Smooth muscle cell (in vitro differentiated cells): ENCODE results near the gene PILRA. TPM values are rescaled to one million over a fixed set of nuclear protein-coding genes. Genes with fewer than 3 reads are reported as not detected.

ENCODE experiments used
- DNase-seq: peaks from one replicate; lab custom pipeline; 2025; ENCODE audit not compliant: unreplicated experiment; lab: John Stamatoyannopoulos, UW
- H2AFZ ChIP-seq: fragments of 200-600 bp; sonication (generic); 2 replicates; pipeline ENCODE4 v1.6.0; 2016; ENCODE audit warnings: antibody characterized with exemption, low read depth, mild to moderate bottlenecking
- H3F3A ChIP-seq: fragments of 200-600 bp; sonication (generic); 2 replicates; pipeline ENCODE4 v1.6.0; 2017; ENCODE audit warnings: antibody characterized with exemption, low read depth
- H3K27ac ChIP-seq: fragments of 200-600 bp; sonication (generic); 2 replicates; pipeline ENCODE4 v1.5.1; 2016; ENCODE audit warnings: low read depth, mild to moderate bottlenecking
- H3K27me3 ChIP-seq: fragments of 200-600 bp; sonication (generic); 2 replicates; pipeline ENCODE4 v1.6.1; 2016; ENCODE audit warnings: low read depth, mild to moderate bottlenecking
- H3K36me3 ChIP-seq: fragments of 200-600 bp; sonication (generic); 2 replicates; pipeline ENCODE4 v1.5.1; 2016; ENCODE audit warnings: low read depth
- H3K4me1 ChIP-seq: fragments of 200-600 bp; sonication (generic); 2 replicates; pipeline ENCODE4 v1.5.1; 2016; ENCODE audit warnings: low read depth
- H3K4me2 ChIP-seq: fragments of 200-600 bp; sonication (generic); 2 replicates; pipeline ENCODE4 v1.6.0; 2016; ENCODE audit warnings: mild to moderate bottlenecking
- H3K4me3 ChIP-seq: fragments of 200-600 bp; sonication (generic); 2 replicates; pipeline ENCODE4 v1.5.1; 2016; ENCODE audit warnings: mild to moderate bottlenecking
- H3K79me2 ChIP-seq: fragments of 200-600 bp; sonication (generic); 2 replicates; pipeline ENCODE4 v1.6.0; 2016; ENCODE audit warnings: low read depth, mild to moderate bottlenecking
- H3K9ac ChIP-seq: fragments of 200-600 bp; sonication (generic); 2 replicates; pipeline ENCODE4 v1.6.0; 2016; ENCODE audit warnings: low read depth
- H3K9me3 ChIP-seq: fragments of 200-600 bp; sonication (generic); replicated peaks from 2 replicates; pipeline ENCODE4 v1.5.1; 2016; ENCODE audit warnings: low read depth
- H4K20me1 ChIP-seq: fragments of 200-600 bp; sonication (generic); 2 replicates; pipeline ENCODE4 v1.6.0; 2016; ENCODE audit warnings: low read depth
- CTCF ChIP-seq: fragments of 200-600 bp; sonication (generic); IDR thresholded peaks from 2 replicates; pipeline ENCODE4 v1.5.1; 2017; ENCODE audit warnings: borderline replicate concordance, mild to moderate bottlenecking, antibody characterized with exemption; ENCODE audit not compliant: insufficient read depth, poor library complexity, severe bottlenecking
- WGBS: methylation state at CpG from one replicate; pipeline ENCODE4 v1.1.7; 2016; ENCODE audit warnings: low lambda C conversion rate; 5-methylcytosine and 5-hydroxymethylcytosine counted together
- polyA plus RNA-seq: library from polyadenylated mRNA; unstranded; fragments of >200 nt; fragmentation: Nextera tagmentation; extraction: Ambion mirVana; gene quantifications from 2 replicates; pipeline ENCODE4 v1.2.1, GENCODE V29; 2016
- total RNA-seq: library from RNA; depleted of rRNA; stranded (reverse); fragments of >200 nt; gene quantifications from 2 replicates; pipeline ENCODE4 v1.2.3, GENCODE V29; 2014

PILRA gene
- total and polyA plus RNA-seq, 2 experiments from 2014 or later, result 1.4 to 2.0 TPM

DNA sequence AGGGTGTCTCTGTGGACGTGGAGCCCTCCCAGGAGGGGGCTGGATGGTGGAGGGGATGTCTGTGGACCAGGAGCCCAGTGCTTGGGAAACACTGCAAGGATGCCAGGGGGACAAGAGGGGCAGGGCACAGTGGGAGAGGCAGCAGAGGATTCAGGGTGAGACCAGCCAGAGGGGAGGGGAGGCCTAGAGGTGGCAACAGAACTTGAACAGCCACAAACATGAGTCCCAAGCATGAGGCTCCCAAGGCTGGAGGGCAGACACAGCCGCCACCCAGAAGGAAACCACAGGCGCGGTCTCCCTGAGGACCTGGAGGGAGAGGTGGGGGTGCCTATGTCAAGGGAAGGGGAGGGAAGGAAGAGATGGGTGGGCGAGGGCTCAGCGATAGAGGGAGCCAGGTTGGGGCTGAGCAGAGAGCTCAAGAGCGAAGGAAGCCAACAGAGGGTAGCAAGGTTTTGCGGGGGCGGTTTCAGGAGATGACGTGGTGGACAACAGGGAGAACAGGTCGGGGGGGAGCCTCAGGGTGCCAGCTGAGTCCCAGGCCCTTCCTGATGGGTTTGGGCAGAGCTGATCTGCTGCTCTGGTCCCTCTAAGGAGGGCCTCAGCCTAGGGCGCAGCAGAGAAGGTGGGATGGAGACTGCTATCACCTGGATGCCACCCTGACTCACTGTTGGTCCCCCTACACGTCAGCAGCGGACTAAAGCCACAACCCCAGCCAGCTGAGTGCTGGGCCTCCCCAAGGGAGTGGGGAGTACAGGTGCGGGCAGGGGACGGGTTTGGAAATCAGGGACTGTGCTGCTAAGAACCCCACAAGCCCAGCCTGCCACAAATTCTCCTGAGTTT lies 6.7 kb upstream of the PILRA start:
- Histone ChIP-seq H3F3A (no peaks in the 10 kb centered on the region), H4K20me1 (no peaks in the 10 kb centered on the region), H3K4me1 (peaks cover 10% of the 10 kb centered on the region), H3K36me3 (no peaks in the 10 kb centered on the region), H3K79me2 (no peaks in the 10 kb centered on the region), H2AFZ (no peak overlapping the region), H3K4me3 (no peak overlapping the region), H3K9ac (no peak overlapping the region), H3K27ac (no peak overlapping the region), H3K27me3 (no peaks in the 10 kb centered on the region), H3K4me2 (no peak overlapping the region), H3K9me3 (no peaks in the 10 kb centered on the region)
- no peak for DNase-seq
- WGBS, result 92% methylated on average over 14 of the region's 16 CpGs
- TF ChIP-seq CTCF, result no peak

DNA sequence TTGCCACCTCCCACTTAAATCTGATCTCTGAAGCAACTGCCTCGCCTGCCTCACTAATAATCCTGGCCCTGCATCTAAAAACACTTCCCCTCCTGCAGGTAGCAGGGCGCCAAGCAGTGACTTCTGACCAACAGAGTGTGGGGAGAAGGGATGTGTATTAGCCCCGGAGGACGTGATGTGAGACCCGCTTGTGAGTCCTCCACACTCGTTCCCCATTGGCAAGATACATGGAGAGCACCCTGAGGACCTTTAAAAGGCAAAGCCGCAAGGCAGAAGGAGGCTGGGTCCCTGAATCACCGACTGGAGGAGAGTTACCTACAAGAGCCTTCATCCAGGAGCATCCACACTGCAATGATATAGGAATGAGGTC lies 6.1 kb upstream of the PILRA start:
- DNase-seq, result no peak
- Histone ChIP-seq H3K4me1 (peaks cover 10% of the 10 kb centered on the region), H4K20me1 (no peaks in the 10 kb centered on the region), H3F3A (no peaks in the 10 kb centered on the region), H3K9ac (no peak overlapping the region), H3K36me3 (no peaks in the 10 kb centered on the region), H2AFZ (no peak overlapping the region), H3K79me2 (no peaks in the 10 kb centered on the region), H3K4me2 (no peak overlapping the region), H3K27me3 (no peaks in the 10 kb centered on the region), H3K9me3 (no peaks in the 10 kb centered on the region), H3K4me3 (no peak overlapping the region), H3K27ac (no peak overlapping the region)
- whole genome bisulfite sequencing, result 95% methylated on average over 8 of the region's 8 CpGs
- TF ChIP-seq CTCF, result no peak

DNA sequence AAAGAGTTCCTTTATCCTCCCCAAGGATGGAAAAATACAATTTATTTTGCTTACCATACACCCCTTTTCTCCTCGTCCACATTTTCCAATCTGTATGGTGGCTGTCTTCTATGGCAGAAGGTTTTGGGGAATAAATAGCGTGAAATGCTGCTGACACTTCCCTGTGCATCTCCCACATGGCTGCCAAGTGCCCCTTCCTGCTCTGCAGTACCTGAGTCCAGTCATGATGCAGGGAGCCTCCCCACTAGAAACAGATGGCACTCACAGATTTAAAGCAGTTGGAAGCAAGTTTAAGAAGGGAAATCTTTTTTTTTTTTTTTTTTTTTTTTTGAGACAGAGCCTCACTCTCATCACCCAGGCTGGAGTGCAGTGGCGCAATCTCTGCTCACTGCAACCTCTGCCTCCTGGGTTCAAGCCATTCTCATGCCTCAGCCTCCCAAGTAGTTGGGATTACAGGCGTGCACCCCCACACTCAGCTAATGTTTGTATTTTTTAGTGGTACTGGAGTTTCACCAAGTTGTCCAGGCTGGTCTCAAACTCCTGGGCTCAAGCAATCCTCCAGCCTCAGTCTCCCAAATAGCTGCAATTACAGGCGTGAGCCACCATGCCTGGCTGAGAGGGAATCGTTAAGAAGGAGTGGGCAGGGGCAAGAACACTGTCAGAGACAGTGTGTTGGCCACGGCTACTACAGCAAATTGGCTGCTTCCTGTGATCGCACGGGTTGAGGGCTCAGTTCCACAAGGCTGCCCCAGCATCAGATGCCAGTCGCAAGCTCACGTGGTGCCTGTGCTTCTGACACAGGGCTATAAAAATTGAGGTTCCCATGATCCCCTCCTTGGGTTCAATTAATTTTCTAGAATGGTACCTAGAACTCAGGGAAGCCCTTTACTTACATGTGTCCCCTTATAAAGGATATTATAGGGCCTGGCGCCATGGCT lies 5.3 kb upstream of the PILRA start:
- H3K9me3 ChIP-seq, result no peaks in the 10 kb centered on the region
- no peaks in the 10 kb centered on the region for H3K79me2 ChIP-seq
- no peak overlapping the region for H3K9ac ChIP-seq
- H3K36me3 ChIP-seq, result no peaks in the 10 kb centered on the region
- no peak overlapping the region for H3K27ac ChIP-seq
- no peaks in the 10 kb centered on the region for H3F3A ChIP-seq
- no peaks in the 10 kb centered on the region for H3K27me3 ChIP-seq
- H3K4me1 ChIP-seq, result peaks cover 10% of the 10 kb centered on the region
- H4K20me1 ChIP-seq, result no peaks in the 10 kb centered on the region
- no peak overlapping the region for H3K4me2 ChIP-seq
- no peak overlapping the region for H3K4me3 ChIP-seq
- WGBS, result 91% methylated on average over 11 of the region's 12 CpGs
- no peak for DNase-seq
- H2AFZ ChIP-seq, result no peak overlapping the region
- TF ChIP-seq CTCF, result no peak
